H1 (cell line): Measurements from ENCODE around the gene MTARC2.

Source experiments
- EGR1 ChIP-seq: IDR thresholded peaks from 2 replicates; pipeline ENCODE4 v1.6.1; 2011; ENCODE audit warnings: low read depth, low read length, borderline replicate concordance
- POLR2AphosphoS5 ChIP-seq: IDR thresholded peaks from 2 replicates; pipeline ENCODE4 v1.6.1; 2011; ENCODE audit warnings: low read depth, low read length
- SP1 ChIP-seq: IDR thresholded peaks from 2 replicates; pipeline ENCODE4 v1.6.1; 2011; ENCODE audit warnings: low read depth, low read length
- SP2 ChIP-seq: IDR thresholded peaks from 2 replicates; pipeline ENCODE4 v1.6.1; 2012; ENCODE audit warnings: mild to moderate bottlenecking, low read length, inconsistent platforms
- TCF12 ChIP-seq: IDR thresholded peaks from 2 replicates; pipeline ENCODE4 v1.6.1; 2011; ENCODE audit warnings: low read depth, mild to moderate bottlenecking, low read length
- TF ChIP-seq, protein P1 (sequence below), 3 experiments: IDR thresholded peaks; 1 replicate in 2 of 3; 2 replicates in 1 of 3; pipeline versions ENCODE4 v1.5.1 to v1.6.1; 2011; ENCODE audit warnings: low read length in 3 of 3, mild to moderate bottlenecking in 3 of 3, inconsistent platforms in 2 of 3, low read depth in 1 of 3, moderate library complexity in 1 of 3; ENCODE audit not compliant: insufficient read depth in 1 of 3; ENCODE audit errors: control extremely low read depth in 1 of 3
- TF ChIP-seq, protein P2 (sequence below): IDR thresholded peaks from 2 replicates; pipeline ENCODE4 v1.6.1; 2012; ENCODE audit warnings: inconsistent platforms

GRCh38 chr1:220808345-220809186 lies 60.4 kb downstream of the MTARC2 start:
- TF ChIP-seq, protein P1, sequence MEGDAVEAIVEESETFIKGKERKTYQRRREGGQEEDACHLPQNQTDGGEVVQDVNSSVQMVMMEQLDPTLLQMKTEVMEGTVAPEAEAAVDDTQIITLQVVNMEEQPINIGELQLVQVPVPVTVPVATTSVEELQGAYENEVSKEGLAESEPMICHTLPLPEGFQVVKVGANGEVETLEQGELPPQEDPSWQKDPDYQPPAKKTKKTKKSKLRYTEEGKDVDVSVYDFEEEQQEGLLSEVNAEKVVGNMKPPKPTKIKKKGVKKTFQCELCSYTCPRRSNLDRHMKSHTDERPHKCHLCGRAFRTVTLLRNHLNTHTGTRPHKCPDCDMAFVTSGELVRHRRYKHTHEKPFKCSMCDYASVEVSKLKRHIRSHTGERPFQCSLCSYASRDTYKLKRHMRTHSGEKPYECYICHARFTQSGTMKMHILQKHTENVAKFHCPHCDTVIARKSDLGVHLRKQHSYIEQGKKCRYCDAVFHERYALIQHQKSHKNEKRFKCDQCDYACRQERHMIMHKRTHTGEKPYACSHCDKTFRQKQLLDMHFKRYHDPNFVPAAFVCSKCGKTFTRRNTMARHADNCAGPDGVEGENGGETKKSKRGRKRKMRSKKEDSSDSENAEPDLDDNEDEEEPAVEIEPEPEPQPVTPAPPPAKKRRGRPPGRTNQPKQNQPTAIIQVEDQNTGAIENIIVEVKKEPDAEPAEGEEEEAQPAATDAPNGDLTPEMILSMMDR (IDR thresholded peaks at IDR 0.05; ENCODE audit: control extremely low read depth in 1 of 3, insufficient read depth in 1 of 3, low read depth in 1 of 3, low read length in 3 of 3) = no peak
- TF ChIP-seq TCF12 (no peak), SP1 (no peak), SP2 (no peak), POLR2AphosphoS5 (no peak), EGR1 (no peak)
- TF ChIP-seq, protein P2, sequence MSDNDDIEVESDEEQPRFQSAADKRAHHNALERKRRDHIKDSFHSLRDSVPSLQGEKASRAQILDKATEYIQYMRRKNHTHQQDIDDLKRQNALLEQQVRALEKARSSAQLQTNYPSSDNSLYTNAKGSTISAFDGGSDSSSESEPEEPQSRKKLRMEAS = no peak
